PFSK-1 (cell line): ENCODE results near the gene SLC35G2.

Source experiments
- FOXP2 ChIP-seq: optimal IDR thresholded peaks from 2 replicates; pipeline ENCODE3; 2011; ENCODE audit warnings: borderline replicate concordance, control low read depth, inconsistent platforms; ENCODE audit not compliant: insufficient read depth; ENCODE audit errors: extremely low read length, extremely low read depth
- REST ChIP-seq, 2 experiments: IDR thresholded peaks; 2 replicates each; pipeline versions ENCODE4 v1.6.1 to v1.8.0; 2011 to 2012; ENCODE audit warnings: low read depth in 2 of 2, low read length in 2 of 2, control low read depth in 1 of 2, inconsistent platforms in 1 of 2, mild to moderate bottlenecking in 1 of 2, moderate library complexity in 1 of 2; ENCODE audit not compliant: insufficient read depth in 1 of 2
- SIN3A ChIP-seq: IDR thresholded peaks from 2 replicates; pipeline ENCODE4 v1.6.1; 2012; ENCODE audit warnings: mild to moderate bottlenecking, low read length, moderate library complexity, borderline replicate concordance; ENCODE audit not compliant: insufficient read depth
- TAF1 ChIP-seq: IDR thresholded peaks from 2 replicates; pipeline ENCODE4 v1.6.1; 2012; ENCODE audit warnings: low read length, control low read depth, borderline replicate concordance; ENCODE audit not compliant: insufficient read depth

- TF ChIP-seq FOXP2, result no peak
- no peak for TF ChIP-seq REST (IDR thresholded peaks at IDR 0.05; ENCODE audit: insufficient read depth in 1 of 2, low read depth in 2 of 2, low read length in 2 of 2)
- TF ChIP-seq TAF1, result no peak
- TF ChIP-seq SIN3A, result no peak
Observed at GRCh38 chr3:136891934-136892855, 73.3 kb downstream of the SLC35G2 start.
